GM10847 (cell line): ENCODE data around the gene GGTLC2.
"Not testable (repeated sequence)": the region's sequence is repeated elsewhere in the genome, so short reads cannot be mapped to it uniquely, and the experiment has no call there.

Experiments used
- POLR2A ChIP-seq: IDR thresholded peaks from 2 replicates; pipeline ENCODE4 v1.6.1; 2011; ENCODE audit not compliant: insufficient read length; ENCODE audit errors: extremely low read depth

Gene GGTLC2

DNA sequence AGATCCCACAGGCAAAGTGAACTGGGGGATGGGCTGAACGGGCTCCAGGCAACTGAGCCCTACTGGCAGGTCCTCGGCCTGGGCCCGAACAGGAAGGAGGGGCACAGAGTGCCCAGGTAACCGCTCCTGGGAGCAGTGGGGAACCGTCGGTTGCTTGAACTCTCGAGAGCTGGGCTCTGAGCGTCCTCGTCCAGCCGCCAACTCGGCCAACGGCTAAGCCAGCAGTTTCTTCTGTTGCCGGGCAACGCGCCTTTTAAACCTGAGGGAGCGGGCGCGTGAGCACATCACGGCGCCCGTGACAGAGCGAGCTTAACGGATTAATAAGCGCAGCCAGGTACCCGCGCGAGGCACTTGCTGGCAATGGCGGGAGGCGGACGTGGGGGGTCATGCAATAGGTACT, at the start of gene GGTLC2:
GGTLC2 (plus strand) TSS at position 301 of the 400 bp plus-strand sequence. CDS start 1,732 bp downstream, outside the sequence.
- not testable (repeated sequence) for TF ChIP-seq POLR2A

DNA sequence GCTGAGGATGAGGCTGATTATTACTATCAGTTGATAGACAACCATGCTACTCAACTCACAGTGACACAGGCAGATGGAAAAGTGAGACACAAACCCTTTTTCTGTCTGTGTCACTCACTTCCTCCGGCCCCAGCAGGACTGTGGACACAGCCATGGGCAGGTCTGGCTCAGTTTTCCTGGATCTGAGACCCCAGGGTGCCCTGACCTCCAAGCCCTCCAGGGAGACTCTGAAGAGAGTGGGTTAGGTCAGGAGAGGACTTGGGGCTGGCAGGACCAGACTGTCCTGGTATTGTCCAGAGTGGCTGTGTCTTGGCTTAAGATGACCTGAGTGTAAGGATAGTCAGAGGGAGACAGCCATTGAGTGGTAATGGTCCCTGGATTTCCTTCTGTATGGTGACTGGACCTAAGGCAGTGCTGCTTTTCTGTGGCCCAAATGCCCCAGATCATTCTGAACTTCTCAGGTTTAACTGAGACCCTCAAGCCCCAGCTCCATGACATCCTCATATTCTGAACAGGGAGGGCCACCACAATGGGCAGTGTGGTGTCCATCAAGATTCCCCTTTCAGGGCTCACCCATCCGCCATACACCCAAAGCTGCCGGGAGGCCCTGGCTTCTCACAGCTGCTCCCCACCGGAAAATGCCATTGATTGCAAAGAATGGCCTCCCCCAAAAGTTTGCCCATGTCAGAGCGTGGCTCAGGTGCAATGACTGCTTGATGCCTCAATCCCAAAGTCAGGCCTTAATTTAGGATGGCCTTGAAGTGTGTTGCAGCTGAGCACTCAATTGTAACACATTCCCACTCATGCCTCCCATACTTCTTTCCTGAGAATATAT, 49.2 kb upstream of the GGTLC2 start:
- no peak for TF ChIP-seq POLR2A

DNA sequence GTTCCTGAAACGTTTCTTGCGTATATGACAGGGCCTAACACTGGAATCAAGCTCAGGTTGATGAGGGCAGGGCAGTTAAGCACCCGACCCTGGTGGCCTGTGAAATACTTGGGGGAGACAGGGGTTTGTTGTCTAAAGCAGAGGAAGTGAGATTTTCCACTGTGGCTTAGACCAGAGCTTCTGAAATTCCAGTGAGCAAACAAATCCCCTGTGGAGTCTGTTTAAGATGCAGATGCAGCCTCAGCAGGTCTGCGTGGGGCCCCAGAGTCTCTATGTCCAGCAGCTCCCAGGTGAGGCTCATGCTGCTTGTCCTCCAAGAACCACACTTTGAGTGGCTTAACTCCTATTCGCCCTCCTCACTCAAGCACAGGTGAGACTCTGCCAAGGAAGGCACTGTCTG, 46.3 kb upstream of the GGTLC2 start:
- no peak for TF ChIP-seq POLR2A

DNA sequence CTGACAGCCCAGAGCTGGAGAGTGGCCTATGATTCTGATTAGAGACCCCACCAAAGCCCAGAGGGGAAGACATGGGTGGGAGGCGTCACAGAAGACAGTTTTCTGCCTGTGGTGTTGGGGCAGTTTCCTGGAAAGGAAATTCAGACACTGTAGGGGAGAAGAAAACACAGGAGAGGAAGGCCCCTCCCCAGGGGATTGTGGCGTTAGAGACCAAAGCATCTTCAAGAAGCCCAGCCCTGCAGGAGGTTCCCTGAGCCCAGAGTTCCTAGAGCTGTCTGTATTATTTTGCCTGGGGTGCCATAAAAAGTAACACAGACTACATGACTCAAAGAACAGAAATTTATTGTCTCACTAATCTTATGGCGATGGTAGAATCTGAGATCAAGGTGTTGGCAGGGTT, 45.2 kb upstream of the GGTLC2 start:
- TF ChIP-seq POLR2A, result no peak

DNA sequence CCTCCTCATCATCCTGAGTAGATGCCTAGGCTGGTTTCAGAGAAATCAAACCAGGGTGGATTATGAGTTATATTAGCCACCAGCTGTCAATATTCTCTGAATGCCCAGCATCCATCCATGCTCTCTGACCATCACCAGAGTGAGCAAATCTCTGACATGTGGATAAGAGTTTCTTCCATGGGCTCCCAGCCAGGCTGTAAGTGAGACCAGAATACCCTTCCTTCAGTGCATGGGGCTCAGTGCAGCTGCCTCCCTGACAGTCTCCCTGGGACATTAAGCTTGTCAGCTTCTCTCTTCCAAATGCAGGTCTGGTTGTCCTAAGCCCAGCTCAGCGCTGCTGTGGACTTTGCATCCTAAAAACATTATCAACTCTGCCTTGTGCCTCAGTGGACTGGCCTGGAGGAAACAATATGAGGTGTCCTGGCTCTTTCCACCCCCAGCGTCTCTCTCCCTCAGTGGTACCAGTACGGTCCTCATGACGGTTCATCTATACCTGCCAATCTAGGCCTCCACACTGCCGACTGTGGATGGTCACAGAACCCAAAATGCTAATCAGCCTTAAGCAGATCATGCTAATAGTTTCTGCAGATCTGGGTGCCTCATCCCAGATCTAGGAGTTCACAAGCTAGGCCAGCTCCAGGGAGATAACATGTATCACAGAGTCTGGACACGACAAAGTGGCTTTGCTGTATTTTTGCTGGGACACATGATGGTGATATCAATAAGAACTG, 43.7 kb upstream of the GGTLC2 start:
- TF ChIP-seq POLR2A, result no peak

DNA sequence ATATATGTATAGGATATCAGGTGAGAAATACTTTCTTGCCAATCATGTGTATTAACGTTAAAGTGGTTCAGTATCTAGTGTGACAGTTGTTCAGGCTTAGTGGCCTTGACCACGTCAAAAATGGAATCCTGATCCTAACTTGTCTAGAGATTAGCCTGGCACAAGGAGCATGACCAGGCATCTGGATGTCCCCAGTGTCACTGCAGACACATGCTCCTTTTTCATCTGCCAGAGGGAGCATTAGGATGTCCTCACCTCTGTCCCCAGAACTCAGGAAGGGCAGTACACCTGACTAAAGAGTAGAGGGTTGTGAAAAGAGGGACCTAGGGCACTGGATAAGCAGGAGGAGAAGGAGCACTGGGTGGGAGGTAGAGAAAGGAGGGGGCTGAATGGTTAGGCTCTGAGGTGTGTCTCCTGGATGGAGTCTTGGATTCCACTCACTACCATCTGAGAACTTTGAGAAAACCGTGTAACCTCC, 40.9 kb upstream of the GGTLC2 start:
- TF ChIP-seq POLR2A, result no peak

DNA sequence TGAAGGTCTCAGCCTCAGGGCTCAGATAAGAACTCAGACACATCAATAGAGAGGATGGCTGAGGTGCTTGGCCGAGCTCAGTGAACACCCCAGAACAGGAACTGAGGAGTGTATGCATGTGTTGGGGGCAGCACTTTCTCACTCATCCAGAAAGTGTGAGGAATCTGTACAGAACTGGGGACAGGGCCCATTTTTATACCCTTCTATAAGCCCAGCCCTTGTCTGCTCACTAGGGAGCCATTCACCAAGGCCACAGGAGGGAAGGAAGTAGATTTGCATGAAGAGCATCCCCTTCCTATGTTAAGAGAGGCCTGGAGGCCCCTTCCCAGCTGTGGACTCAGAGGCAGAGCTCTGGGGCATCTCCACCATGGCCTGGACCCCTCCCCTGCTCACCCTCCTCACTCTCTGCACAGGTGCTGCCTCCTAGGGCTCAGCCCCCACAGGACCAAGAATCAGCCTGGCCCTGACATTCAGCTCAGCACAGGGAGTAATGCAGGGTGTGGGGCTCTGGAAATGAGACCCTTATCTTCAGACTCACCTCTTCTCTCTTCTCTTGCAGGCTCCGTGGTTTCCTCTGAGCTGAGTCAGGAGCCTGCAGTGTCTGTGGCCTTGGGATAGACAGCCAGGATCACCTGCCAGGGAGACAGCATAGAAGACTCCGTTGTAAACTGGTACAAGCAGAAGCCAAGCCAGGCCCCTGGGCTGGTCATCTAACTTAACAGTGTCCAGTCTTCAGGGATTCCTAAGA, 39.9 kb upstream of the GGTLC2 start:
- no peak for TF ChIP-seq POLR2A

DNA sequence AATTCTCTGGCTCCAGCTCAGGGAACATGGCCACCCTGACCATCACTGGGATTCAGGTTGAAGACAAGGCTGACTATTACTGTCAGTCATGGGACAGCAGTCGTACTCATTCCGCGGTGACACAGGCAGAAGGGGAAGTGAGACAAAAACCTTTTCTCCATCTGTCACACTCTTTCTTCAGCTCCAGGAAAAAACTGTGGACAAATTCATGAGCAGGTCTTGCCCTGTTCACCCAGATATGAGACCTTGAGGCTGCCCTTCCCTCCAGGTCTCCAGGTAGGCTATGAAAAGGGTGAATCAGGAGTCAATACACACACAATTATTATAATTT, 39.4 kb upstream of the GGTLC2 start:
- no peak for TF ChIP-seq POLR2A

DNA sequence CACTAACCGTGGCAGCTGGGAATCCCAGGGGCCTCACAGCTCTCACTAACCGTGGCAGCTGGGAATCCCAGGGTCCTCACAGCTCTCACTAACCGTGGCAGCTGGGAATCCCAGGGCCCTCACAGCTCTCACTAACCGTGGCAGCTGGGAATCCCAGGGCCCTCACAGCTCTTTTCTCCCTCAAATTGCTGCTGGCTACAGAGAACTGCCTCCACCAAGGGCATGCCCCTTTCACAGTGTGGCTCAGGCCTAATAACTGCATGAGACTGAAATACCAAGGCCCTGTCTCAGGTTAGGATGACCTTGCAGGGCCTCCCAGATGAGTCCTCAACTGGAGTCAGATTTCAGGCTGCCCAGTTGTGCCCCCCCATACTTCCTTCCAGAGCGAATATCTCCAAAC, 35.1 kb upstream of the GGTLC2 start:
- no peak for TF ChIP-seq POLR2A

DNA sequence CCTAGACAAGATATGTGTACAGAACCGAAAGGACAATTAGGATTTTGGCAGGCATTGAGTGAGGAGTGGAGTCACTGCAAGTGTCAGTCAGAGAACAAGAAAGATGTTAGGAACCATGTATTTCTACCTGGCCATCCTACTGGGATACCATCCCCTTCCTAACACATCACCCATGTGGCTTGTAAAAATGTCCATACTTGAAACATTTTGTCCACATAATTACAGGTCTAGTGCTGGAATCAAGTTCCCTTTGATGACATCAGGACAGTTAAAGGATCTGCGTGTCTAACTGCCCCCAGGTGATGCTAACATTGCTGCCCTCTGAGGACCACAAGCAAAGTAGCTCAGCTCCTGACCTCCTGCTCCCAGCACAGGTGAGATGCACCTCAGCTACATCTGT, 31.9 kb upstream of the GGTLC2 start:
- TF ChIP-seq POLR2A, result no peak

DNA sequence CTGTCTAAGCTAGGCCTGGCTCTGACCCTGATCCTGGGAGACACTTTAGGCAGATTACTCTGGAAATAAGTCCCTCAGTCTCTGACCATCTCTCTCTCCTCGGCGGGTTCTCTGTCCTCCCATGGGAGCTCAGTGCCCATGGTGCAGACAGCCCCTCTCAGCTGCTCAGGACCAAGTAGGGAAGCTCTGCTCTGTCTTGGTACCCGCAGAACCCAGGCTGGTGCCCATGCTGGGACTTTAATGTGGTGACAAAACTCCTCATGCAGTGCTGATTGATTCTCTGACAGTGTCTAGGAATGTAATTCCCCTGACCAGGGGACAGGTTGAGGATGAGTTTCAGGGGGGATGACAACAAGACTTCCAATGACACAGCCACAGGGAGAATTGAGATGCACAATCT, 30.3 kb upstream of the GGTLC2 start:
- TF ChIP-seq POLR2A, result no peak

DNA sequence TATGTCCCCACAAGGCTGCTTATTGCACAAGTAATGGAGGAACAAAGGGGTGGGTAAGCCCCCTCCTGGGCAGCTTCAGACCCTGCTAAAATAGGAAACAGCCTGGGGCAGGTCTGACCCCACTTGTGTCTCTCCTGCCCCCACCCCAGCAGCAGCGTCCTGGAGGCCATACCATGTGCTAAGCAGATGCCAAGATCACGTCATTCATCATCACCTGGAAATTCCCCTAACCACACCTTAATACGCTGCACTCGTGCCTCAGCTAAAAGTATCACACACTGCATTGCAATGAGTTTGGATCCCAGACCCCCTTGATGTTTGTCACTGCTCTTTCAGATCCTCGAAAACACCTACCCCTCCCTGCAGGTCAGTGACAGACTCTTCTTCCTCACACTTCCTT, 27.8 kb upstream of the GGTLC2 start:
- TF ChIP-seq POLR2A, result no peak

DNA sequence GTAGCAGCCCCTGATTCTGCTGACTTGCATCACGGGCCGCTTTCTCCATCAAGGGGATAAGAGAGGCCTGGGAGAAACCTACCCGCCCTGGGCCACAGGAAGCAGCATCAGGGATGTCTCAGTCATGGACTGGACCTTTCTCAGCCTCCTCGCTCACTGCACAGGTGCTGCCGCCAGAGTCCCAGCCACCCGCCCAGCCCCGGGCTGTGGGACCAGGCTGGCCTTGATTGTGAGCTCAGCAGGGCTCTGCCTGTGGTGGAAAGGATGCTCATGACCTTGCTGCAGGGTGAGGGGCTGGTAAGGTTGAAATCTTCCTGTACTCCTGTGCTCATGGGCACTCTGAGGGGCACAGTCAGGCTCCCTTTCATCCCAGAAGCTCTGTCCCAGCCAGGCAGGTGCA, 26.0 kb upstream of the GGTLC2 start:
- TF ChIP-seq POLR2A, result no peak

DNA sequence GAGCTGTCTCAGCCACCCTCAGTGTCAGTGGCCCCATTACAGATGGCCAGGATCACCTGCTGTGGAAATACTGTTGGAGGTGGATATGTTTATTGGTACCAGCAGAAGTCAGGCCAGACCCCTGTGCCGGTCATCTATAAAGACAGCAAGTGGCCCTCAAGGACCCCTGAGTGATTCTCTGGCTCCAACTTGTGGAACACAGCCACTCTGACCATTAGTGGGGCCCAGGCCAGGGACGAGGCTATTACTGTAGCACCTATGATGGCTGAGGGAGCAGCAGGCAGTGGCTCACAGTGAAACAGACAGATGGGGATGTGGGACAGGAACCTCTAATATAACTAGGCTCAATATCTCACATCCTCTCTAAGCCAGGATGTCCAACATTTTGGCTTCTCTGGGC, 25.5 kb upstream of the GGTLC2 start:
- no peak for TF ChIP-seq POLR2A

DNA sequence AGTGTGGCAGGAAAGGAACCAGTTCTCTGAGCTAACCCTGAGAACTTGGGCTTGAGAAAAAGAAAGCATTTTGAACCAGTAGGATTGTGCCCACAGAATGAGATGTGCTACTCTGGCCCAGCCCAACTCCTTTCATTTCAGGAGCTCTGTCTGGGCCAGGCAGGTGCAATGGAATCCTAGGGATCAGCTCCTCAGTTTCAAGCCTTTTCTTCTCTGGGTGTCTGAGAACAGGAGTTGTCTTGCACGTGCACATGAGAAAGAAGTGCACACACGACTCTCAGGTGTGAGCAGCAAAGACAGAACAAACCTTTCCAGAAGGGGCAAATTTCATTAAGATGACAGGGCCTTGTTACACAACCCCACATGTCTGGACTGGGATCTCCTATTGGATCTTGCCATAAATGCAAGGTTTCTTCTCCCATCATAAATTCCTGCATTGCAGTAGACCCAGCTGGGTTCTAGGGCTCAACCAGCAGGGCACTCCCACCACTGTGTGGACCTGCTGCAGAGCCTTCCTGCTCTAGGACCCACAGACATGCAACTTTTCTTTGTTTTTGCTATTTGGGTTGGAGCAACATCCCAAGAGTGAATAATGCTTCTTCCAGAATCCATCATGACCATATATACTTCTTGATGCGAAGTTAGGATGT, 24.5 kb upstream of the GGTLC2 start:
- TF ChIP-seq POLR2A, result no peak
